MM.1S (cell line): Measurements from ENCODE around the gene FAM200C.

ENCODE experiments used
- DNase-seq: peaks from one replicate; pipeline ENCODE4 v3.0.0-alpha.2; 2015
- H2AFZ ChIP-seq: fragments of 300-600 bp; sonication (generic); 2 replicates; pipeline ENCODE4 v1.6.0; 2016; ENCODE audit warnings: antibody characterized with exemption, low read length
- H3F3A ChIP-seq: fragments of 300-600 bp; sonication (generic); 2 replicates; pipeline ENCODE4 v1.6.1; 2016; ENCODE audit warnings: mild to moderate bottlenecking, antibody characterized with exemption, low read length, moderate library complexity, mixed read lengths; ENCODE audit not compliant: insufficient read depth
- H3K27ac ChIP-seq: fragments of 300-600 bp; sonication (generic); 2 replicates; pipeline ENCODE4 v1.5.1; 2016; ENCODE audit warnings: mild to moderate bottlenecking, low read length
- H3K27me3 ChIP-seq: fragments of 300-600 bp; sonication (generic); replicated peaks from 2 replicates; pipeline ENCODE4 v1.6.0; 2016; ENCODE audit warnings: low read length; ENCODE audit not compliant: insufficient read depth
- H3K36me3 ChIP-seq: fragments of 300-600 bp; sonication (generic); replicated peaks from 2 replicates; pipeline ENCODE4 v1.6.1; 2016; ENCODE audit warnings: mild to moderate bottlenecking, low read length, mixed read lengths; ENCODE audit not compliant: insufficient read depth
- H3K4me1 ChIP-seq: fragments of 300-600 bp; sonication (generic); 2 replicates; pipeline ENCODE4 v1.6.1; 2016; ENCODE audit warnings: low read length, mixed read lengths
- H3K4me2 ChIP-seq: fragments of 300-600 bp; sonication (generic); 2 replicates; pipeline ENCODE4 v1.6.0; 2016; ENCODE audit warnings: low read depth, low read length
- H3K4me3 ChIP-seq: fragments of 300-600 bp; sonication (generic); 2 replicates; pipeline ENCODE4 v1.5.1; 2016; ENCODE audit warnings: low read length, mixed read lengths
- H3K79me2 ChIP-seq: fragments of 300-600 bp; sonication (generic); 2 replicates; pipeline ENCODE4 v1.6.1; 2016; ENCODE audit warnings: mixed run types, low read length, mixed read lengths
- H3K9ac ChIP-seq: fragments of 300-600 bp; sonication (generic); 2 replicates; pipeline ENCODE4 v1.6.1; 2016; ENCODE audit warnings: low read length, mixed read lengths
- H3K9me2 ChIP-seq: fragments of 300-600 bp; sonication (generic); replicated peaks from 2 replicates; pipeline ENCODE4 v1.6.1; 2016; ENCODE audit warnings: mild to moderate bottlenecking, low read length, mixed read lengths; ENCODE audit not compliant: insufficient read depth
- H3K9me3 ChIP-seq: fragments of 300-600 bp; sonication (generic); replicated peaks from 2 replicates; pipeline ENCODE4 v1.6.1; 2016; ENCODE audit warnings: mild to moderate bottlenecking, low read length, mixed read lengths; ENCODE audit not compliant: insufficient read depth
- H4K20me1 ChIP-seq: fragments of 300-600 bp; sonication (generic); 2 replicates; pipeline ENCODE4 v1.6.1; 2016; ENCODE audit warnings: mild to moderate bottlenecking, low read length, moderate library complexity, mixed read lengths; ENCODE audit not compliant: insufficient read depth
- EZH2 ChIP-seq: fragments of 300-600 bp; sonication (generic); optimal IDR thresholded peaks from 2 replicates; pipeline ENCODE3; 2017; ENCODE audit warnings: low read depth, mild to moderate bottlenecking, antibody characterized with exemption, low read length, mixed read lengths
- EZH2phosphoT487 ChIP-seq: fragments of 300-600 bp; sonication (generic); IDR thresholded peaks from 2 replicates; pipeline ENCODE4 v1.6.1; 2018; ENCODE audit warnings: antibody characterized with exemption, low read length
- TF ChIP-seq, protein P1 (sequence below): fragments of 300-600 bp; sonication (generic); IDR thresholded peaks from 2 replicates; pipeline ENCODE4 v1.5.1; 2016; ENCODE audit warnings: antibody characterized with exemption, low read length, mixed read lengths

FAM200C gene

DNA sequence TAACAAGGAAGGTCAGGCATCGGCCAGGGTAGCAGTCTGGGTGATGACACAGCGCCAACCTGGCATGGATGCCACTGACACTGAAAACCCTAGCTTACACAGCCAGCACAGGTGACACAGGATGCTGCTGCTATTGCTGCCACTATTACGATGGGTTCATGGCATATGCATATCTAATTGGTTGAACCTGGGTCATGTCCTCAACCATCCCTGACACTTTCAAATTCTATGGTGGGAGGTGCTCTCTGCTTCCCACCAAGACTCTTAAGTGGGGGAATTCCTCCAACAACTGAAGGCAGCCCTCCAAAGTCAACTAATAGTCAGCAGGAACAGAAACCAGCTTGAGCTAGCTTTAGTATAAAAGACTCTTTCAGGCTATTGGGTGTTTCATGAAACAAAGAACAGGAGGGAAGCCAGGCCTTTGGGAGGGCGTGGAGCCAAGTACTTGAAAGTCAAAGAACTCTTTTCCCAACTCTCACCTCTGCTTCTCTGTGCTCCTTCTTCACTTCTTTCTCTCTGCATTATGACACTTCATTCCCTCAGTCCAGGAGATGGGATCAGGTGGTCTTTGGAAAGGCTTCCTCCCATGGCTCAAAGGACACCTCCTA lies 43.1 kb upstream of the FAM200C start:
- Histone ChIP-seq H3K4me1 (peaks cover 34% of the 10 kb centered on the region), H2AFZ (peak overlapping the region; percentile 16; the same call in 1 of the 2 replicates), H3K4me3 (no peak overlapping the region), H3F3A (peaks cover 11% of the 10 kb centered on the region; the same call in 1 of the 2 replicates), H3K79me2 (no peaks in the 10 kb centered on the region), H3K9me2 (no peaks in the 10 kb centered on the region), H3K27ac (peak overlapping the region; percentile 6; the same call in 1 of the 2 replicates), H3K36me3 (no peaks in the 10 kb centered on the region), H3K9me3 (no peaks in the 10 kb centered on the region), H3K27me3 (no peaks in the 10 kb centered on the region), H3K9ac (no peak overlapping the region), H4K20me1 (no peaks in the 10 kb centered on the region), H3K4me2 (peak overlapping the region; percentile 25)
- TF ChIP-seq EZH2phosphoT487 = no peak
- TF ChIP-seq, protein P1, sequence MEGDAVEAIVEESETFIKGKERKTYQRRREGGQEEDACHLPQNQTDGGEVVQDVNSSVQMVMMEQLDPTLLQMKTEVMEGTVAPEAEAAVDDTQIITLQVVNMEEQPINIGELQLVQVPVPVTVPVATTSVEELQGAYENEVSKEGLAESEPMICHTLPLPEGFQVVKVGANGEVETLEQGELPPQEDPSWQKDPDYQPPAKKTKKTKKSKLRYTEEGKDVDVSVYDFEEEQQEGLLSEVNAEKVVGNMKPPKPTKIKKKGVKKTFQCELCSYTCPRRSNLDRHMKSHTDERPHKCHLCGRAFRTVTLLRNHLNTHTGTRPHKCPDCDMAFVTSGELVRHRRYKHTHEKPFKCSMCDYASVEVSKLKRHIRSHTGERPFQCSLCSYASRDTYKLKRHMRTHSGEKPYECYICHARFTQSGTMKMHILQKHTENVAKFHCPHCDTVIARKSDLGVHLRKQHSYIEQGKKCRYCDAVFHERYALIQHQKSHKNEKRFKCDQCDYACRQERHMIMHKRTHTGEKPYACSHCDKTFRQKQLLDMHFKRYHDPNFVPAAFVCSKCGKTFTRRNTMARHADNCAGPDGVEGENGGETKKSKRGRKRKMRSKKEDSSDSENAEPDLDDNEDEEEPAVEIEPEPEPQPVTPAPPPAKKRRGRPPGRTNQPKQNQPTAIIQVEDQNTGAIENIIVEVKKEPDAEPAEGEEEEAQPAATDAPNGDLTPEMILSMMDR = no peak
- TF ChIP-seq EZH2 = no peak
- peak; percentile 32 for DNase-seq

- no peak overlapping the region for H3K4me3 ChIP-seq
- no peaks in the 10 kb centered on the region for H3K9me3 ChIP-seq
- no peak for DNase-seq
- no peaks in the 10 kb centered on the region for H3K36me3 ChIP-seq
- no peak overlapping the region for H3K27ac ChIP-seq
- no peaks in the 10 kb centered on the region for H3K9me2 ChIP-seq
- H3F3A ChIP-seq = peaks cover 11% of the 10 kb centered on the region; the same call in 1 of the 2 replicates
- H3K27me3 ChIP-seq = no peaks in the 10 kb centered on the region
- peaks cover 34% of the 10 kb centered on the region for H3K4me1 ChIP-seq
- H4K20me1 ChIP-seq = no peaks in the 10 kb centered on the region
- no peak overlapping the region for H3K4me2 ChIP-seq
- TF ChIP-seq, protein P1 = no peak
- TF ChIP-seq EZH2 (no peak), EZH2phosphoT487 (no peak)
- H2AFZ ChIP-seq = no peak overlapping the region; the same call in 1 of the 2 replicates
- no peaks in the 10 kb centered on the region for H3K79me2 ChIP-seq
- no peak overlapping the region for H3K9ac ChIP-seq
Observed at GRCh38 chr5:160441311-160441781, 41.5 kb upstream of the FAM200C start.

GRCh38 chr5:160439205-160439600 lies 39.3 kb upstream of the FAM200C start:
- H3K27ac ChIP-seq = peak overlapping the region; percentile 25; the same call in 1 of the 2 replicates
- H2AFZ ChIP-seq = peak overlapping the region; percentile 58
- H3K9me3 ChIP-seq = no peaks in the 10 kb centered on the region
- peaks cover 31% of the 10 kb centered on the region for H3K4me1 ChIP-seq
- no peak for TF ChIP-seq EZH2phosphoT487
- TF ChIP-seq, protein P1 = peak; percentile 90
- H3K9ac ChIP-seq = peak overlapping the region; percentile 32; the same call in 1 of the 2 replicates
- peaks cover 11% of the 10 kb centered on the region; the same call in 1 of the 2 replicates for H3F3A ChIP-seq
- H3K79me2 ChIP-seq = no peaks in the 10 kb centered on the region
- peak; percentile 87 for DNase-seq
- H3K4me3 ChIP-seq = peak overlapping the region; percentile 61
- H3K9me2 ChIP-seq = no peaks in the 10 kb centered on the region
- H3K4me2 ChIP-seq = peak overlapping the region; percentile 67
- no peaks in the 10 kb centered on the region for H4K20me1 ChIP-seq
- H3K27me3 ChIP-seq = no peaks in the 10 kb centered on the region
- H3K36me3 ChIP-seq = no peaks in the 10 kb centered on the region
